ENCODE data around the gene OR2T1. TPM values are rescaled to one million over a fixed set of nuclear protein-coding genes. Genes with fewer than 3 reads are reported as not detected.
"Not testable (repeated sequence)": the region's sequence is repeated elsewhere in the genome, so short reads cannot be mapped to it uniquely, and the experiment has no call there.

OR2T1 gene
- total RNA-seq, 1 donor from 2014 or later, result not detected

- Mint-ChIP-seq H3K9me3 (ENCODE audit: unreplicated experiment) (peaks cover 7% of the 10 kb centered on the region), H3K27ac (ENCODE audit: unreplicated experiment) (no peak overlapping the region), H3K27me3 (ENCODE audit: unreplicated experiment) (no peaks in the 10 kb centered on the region), H3K36me3 (ENCODE audit: unreplicated experiment) (no peaks in the 10 kb centered on the region), H3K4me3 (ENCODE audit: unreplicated experiment) (no peak overlapping the region), H3K4me1 (ENCODE audit: low read depth, unreplicated experiment) (no peaks in the 10 kb centered on the region)
- no peak for TF ChIP-seq CTCF (IDR thresholded peaks at IDR 0.05; ENCODE audit: partially characterized antibody, unreplicated experiment)
- no peak for DNase-seq
These were observed 18.5 kb downstream of the OR2T1 start for GRCh38 chr1:248421384-248421783.

GRCh38 chr1:248427526-248428191 lies 24.8 kb downstream of the OR2T1 start:
- not testable (repeated sequence) for H3K27me3 Mint-ChIP-seq (ENCODE audit: unreplicated experiment); H3K4me1 Mint-ChIP-seq (ENCODE audit: low read depth, unreplicated experiment); DNase-seq; H3K9me3 Mint-ChIP-seq (ENCODE audit: unreplicated experiment); H3K27ac Mint-ChIP-seq (ENCODE audit: unreplicated experiment); H3K4me3 Mint-ChIP-seq (ENCODE audit: unreplicated experiment)
- peaks cover 17% of the 10 kb centered on the region for H3K36me3 Mint-ChIP-seq (ENCODE audit: unreplicated experiment)

- not testable (repeated sequence) for H3K4me3 Mint-ChIP-seq (ENCODE audit: unreplicated experiment); H3K9me3 Mint-ChIP-seq (ENCODE audit: unreplicated experiment); DNase-seq; H3K27me3 Mint-ChIP-seq (ENCODE audit: unreplicated experiment); H3K27ac Mint-ChIP-seq (ENCODE audit: unreplicated experiment); H3K4me1 Mint-ChIP-seq (ENCODE audit: low read depth, unreplicated experiment)
- peaks cover 18% of the 10 kb centered on the region for H3K36me3 Mint-ChIP-seq (ENCODE audit: unreplicated experiment)
These were observed 25.3 kb downstream of the OR2T1 start for GRCh38 chr1:248428192-248428533.

- not testable (repeated sequence) for H3K27me3 Mint-ChIP-seq (ENCODE audit: unreplicated experiment); DNase-seq; H3K4me3 Mint-ChIP-seq (ENCODE audit: unreplicated experiment); H3K4me1 Mint-ChIP-seq (ENCODE audit: low read depth, unreplicated experiment); H3K9me3 Mint-ChIP-seq (ENCODE audit: unreplicated experiment); H3K27ac Mint-ChIP-seq (ENCODE audit: unreplicated experiment)
- peaks cover 18% of the 10 kb centered on the region for H3K36me3 Mint-ChIP-seq (ENCODE audit: unreplicated experiment)
These were observed 28.8 kb downstream of the OR2T1 start for GRCh38 chr1:248431683-248432082.

- not testable (repeated sequence) for DNase-seq; H3K4me1 Mint-ChIP-seq (ENCODE audit: low read depth, unreplicated experiment); H3K27ac Mint-ChIP-seq (ENCODE audit: unreplicated experiment); H3K9me3 Mint-ChIP-seq (ENCODE audit: unreplicated experiment); H3K4me3 Mint-ChIP-seq (ENCODE audit: unreplicated experiment); H3K27me3 Mint-ChIP-seq (ENCODE audit: unreplicated experiment)
- H3K36me3 Mint-ChIP-seq (ENCODE audit: unreplicated experiment), result peaks cover 18% of the 10 kb centered on the region
These were observed 29.4 kb downstream of the OR2T1 start for GRCh38 chr1:248432201-248432600.

GRCh38 chr1:248433811-248434415 lies 31.1 kb downstream of the OR2T1 start:
- not testable (repeated sequence) for H3K4me3 Mint-ChIP-seq (ENCODE audit: unreplicated experiment); H3K27me3 Mint-ChIP-seq (ENCODE audit: unreplicated experiment); H3K27ac Mint-ChIP-seq (ENCODE audit: unreplicated experiment); H3K4me1 Mint-ChIP-seq (ENCODE audit: low read depth, unreplicated experiment); DNase-seq; H3K9me3 Mint-ChIP-seq (ENCODE audit: unreplicated experiment)
- H3K36me3 Mint-ChIP-seq (ENCODE audit: unreplicated experiment), result peaks cover 18% of the 10 kb centered on the region

GRCh38 chr1:248434913-248435312 lies 32.1 kb downstream of the OR2T1 start:
- DNase-seq; H3K27ac Mint-ChIP-seq (ENCODE audit: unreplicated experiment); H3K4me1 Mint-ChIP-seq (ENCODE audit: low read depth, unreplicated experiment); H3K9me3 Mint-ChIP-seq (ENCODE audit: unreplicated experiment); H3K4me3 Mint-ChIP-seq (ENCODE audit: unreplicated experiment); H3K27me3 Mint-ChIP-seq (ENCODE audit: unreplicated experiment): not testable (repeated sequence)
- peaks cover 18% of the 10 kb centered on the region for H3K36me3 Mint-ChIP-seq (ENCODE audit: unreplicated experiment)

- H3K9me3 Mint-ChIP-seq (ENCODE audit: unreplicated experiment); H3K27me3 Mint-ChIP-seq (ENCODE audit: unreplicated experiment); DNase-seq; H3K27ac Mint-ChIP-seq (ENCODE audit: unreplicated experiment); H3K4me1 Mint-ChIP-seq (ENCODE audit: low read depth, unreplicated experiment); H3K4me3 Mint-ChIP-seq (ENCODE audit: unreplicated experiment): not testable (repeated sequence)
- H3K36me3 Mint-ChIP-seq (ENCODE audit: unreplicated experiment), result peaks cover 12% of the 10 kb centered on the region
These were observed 33.5 kb downstream of the OR2T1 start for GRCh38 chr1:248436303-248436702.

- H3K27ac Mint-ChIP-seq (ENCODE audit: unreplicated experiment); H3K9me3 Mint-ChIP-seq (ENCODE audit: unreplicated experiment); H3K27me3 Mint-ChIP-seq (ENCODE audit: unreplicated experiment); H3K4me3 Mint-ChIP-seq (ENCODE audit: unreplicated experiment); H3K36me3 Mint-ChIP-seq (ENCODE audit: unreplicated experiment); H3K4me1 Mint-ChIP-seq (ENCODE audit: low read depth, unreplicated experiment); DNase-seq: not testable (repeated sequence)
These were observed 35.8 kb downstream of the OR2T1 start for GRCh38 chr1:248438668-248439067.

GRCh38 chr1:248439283-248439682 lies 36.4 kb downstream of the OR2T1 start:
- H3K4me1 Mint-ChIP-seq (ENCODE audit: low read depth, unreplicated experiment); H3K36me3 Mint-ChIP-seq (ENCODE audit: unreplicated experiment); DNase-seq; H3K27me3 Mint-ChIP-seq (ENCODE audit: unreplicated experiment); H3K4me3 Mint-ChIP-seq (ENCODE audit: unreplicated experiment); H3K27ac Mint-ChIP-seq (ENCODE audit: unreplicated experiment); H3K9me3 Mint-ChIP-seq (ENCODE audit: unreplicated experiment): not testable (repeated sequence)

- H3K4me1 Mint-ChIP-seq (ENCODE audit: low read depth, unreplicated experiment); H3K9me3 Mint-ChIP-seq (ENCODE audit: unreplicated experiment); H3K4me3 Mint-ChIP-seq (ENCODE audit: unreplicated experiment); H3K27me3 Mint-ChIP-seq (ENCODE audit: unreplicated experiment); H3K27ac Mint-ChIP-seq (ENCODE audit: unreplicated experiment); DNase-seq; H3K36me3 Mint-ChIP-seq (ENCODE audit: unreplicated experiment): not testable (repeated sequence)
These were observed 39.8 kb downstream of the OR2T1 start for GRCh38 chr1:248442500-248443277.
